Activated CD4-positive, alpha-beta T cell treated with anti-CD3 and anti-CD28 coated beads for 48 hours (primary cell): ENCODE data around the gene BIN1.

Experiments used
- DNase-seq: peaks from one replicate; pipeline ENCODE4 v3.0.0-alpha.2; 2020

The BIN1 gene

GRCh38 chr2:127088706-127089105 is 18.2 kb downstream of the BIN1 start:
- DNase-seq = no peak

DNA sequence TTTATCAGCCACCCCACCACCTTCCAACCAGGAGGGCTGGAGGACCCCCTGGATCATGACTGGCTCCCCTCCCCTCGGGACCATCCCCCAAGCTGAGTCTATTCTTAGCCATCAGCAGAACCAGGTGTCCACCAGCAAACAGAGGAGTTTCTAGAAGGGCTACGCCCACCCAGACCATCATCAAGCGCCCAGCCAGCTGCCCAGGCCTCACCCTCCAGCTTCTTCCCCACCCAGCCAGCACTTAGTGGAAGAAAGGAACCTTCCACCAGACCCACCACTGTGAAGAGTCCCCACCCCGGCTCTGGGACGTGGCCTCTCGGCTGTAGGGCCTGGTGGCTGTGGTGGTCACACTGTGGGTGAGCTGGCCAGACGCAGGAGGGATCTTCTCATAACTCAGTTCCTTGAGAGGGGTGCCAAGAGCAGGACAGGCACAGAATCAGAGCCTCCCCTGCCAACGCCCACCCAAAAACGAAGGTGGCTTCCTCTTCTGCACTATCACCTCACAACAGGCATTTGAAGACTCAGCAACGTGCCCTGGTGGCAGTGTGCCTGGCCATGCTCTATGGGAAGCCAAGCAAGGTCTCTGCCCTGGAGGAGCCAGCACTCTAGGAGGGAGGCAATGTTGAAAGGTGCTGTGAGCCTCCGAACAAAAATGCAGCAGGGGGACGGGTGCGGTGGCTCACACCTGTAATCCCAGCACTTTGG is 19.0 kb downstream of the BIN1 start:
- DNase-seq = no peak

- no peak for DNase-seq
Measured at GRCh38 chr2:127086990-127087790, 19.8 kb downstream of the BIN1 start.

DNA sequence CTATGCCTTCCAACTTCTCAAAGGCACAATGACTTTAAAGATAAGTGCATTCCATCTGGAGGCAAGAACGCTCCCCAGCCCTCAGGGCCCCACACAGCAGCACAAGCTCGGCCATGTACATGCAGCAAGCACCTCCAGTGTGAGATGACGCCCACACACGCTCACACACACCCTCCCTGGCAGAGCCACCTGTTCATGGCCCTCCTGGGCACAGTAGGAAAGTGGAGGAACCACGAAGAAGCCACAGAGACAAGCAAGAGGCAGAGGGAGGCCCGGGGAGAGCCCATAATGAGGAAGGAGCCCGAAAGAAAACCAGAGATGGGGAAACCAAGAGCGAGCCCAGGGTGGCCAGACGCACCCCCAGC is 21.7 kb downstream of the BIN1 start:
- DNase-seq = peak; percentile 42

- DNase-seq = peak; percentile 43
Measured at GRCh38 chr2:127084611-127085316, 22.2 kb downstream of the BIN1 start.

DNA sequence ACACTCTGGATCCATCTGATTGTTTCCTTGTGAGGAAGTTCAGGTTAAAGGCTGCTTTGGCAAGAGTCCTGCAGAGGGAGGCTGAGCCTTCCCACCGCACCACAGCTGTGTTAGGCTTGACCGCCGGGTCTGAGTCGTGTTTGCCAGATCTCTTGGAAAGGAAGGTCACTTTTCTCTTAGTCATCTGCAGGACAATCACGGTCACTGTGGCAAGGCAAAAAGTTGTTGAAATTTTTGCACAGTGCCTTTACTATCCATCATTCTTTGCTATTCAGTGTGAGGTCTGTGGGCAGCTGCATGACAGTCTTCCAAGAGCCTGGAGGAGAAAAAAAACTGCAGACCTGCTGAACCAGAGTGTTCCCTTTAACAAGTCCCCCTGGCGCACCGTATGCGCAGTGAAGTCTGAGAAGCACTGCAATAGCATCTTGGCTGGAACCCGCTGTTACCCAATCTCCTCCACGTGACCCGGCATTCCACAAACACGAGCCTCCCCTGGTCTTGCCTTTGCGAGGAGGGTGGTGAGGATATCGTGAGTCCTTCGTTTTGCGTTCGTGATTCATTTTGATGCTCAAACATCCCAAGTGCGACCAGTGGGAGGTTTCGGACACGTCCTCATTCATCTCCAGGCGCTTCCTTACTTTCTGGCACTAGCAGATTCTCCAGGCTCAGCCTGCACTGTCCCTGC is 23.0 kb downstream of the BIN1 start:
- DNase-seq = no peak

GRCh38 chr2:127082974-127083373 is 24.0 kb downstream of the BIN1 start:
- no peak for DNase-seq

DNA sequence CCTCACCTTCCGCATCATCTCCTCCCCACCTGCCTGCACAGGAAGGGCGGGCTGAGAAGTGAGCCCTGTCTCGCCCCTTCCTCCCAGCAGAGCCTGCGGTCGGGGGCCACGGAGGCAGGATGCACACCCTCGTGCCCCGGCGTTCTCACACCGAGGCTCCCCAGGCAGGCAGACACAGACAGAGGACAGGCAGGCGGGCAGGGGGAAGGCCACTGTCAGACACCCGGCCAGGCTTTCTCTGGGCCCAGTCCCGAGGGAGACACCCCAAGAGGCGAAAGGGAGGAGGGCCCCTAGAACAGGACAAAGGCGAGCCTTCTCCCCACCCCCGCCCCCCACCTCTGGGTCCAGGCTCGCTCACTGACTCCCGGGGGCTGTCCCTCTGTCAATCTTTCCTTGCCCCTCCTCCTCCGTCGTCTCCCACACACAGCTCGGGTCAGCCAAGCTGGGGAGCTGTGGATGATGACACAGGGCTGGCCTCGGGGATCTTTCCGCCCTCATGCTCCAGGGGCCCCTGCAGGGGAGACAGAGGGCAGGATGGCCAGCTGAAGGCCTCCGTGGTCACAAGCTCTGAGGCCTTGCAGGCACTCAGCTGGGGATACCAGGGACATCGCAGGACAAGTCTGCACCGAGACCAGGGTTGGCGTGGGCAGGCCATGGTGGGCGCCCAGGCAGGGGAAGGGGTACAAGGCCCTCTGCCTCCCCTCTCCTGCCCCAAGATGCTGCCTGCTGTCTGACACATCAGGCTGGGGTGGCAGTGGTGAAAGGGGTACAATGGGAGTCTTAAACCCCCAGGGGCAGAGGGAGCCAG is 24.9 kb downstream of the BIN1 start:
- DNase-seq = peak; percentile 76

- DNase-seq = peak; percentile 69
Measured at GRCh38 chr2:127080938-127081755, 25.8 kb downstream of the BIN1 start.

DNA sequence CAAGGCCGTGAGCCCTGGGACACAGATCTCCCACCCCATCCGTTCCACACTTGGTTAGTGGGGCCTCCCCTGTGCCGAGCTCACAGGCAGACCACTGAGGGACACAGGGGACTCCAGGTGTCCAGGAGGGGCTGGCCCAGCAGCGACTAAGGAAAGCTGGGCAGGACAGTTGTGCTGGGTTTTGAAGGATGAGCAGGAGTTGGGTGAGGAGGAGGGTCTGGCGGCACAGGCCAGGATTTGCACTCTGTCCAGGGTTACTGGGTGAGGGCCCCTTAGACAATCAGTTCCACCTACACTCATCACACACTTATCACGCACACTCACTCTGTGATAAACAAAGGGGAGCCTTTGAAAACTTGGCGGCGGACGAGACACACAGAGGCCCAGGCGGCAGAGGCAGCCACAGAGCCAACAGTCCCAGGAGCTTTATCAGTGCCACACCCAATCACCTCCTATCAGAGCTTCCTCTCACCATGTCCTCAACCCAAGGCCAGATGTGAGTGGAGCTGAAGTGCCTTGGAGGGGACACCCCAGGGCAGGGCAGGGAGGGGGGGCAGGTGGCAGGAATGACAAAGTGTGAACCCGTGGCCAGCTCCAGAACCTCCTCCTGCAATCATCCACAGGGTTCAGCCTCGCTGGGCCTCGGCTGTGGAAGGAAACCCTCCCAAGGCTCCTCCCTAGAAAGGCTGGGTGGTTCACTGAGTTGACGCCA is 26.6 kb downstream of the BIN1 start:
- DNase-seq = peak; percentile 73

- peak; percentile 32 for DNase-seq
Measured at GRCh38 chr2:127079358-127079920, 27.5 kb downstream of the BIN1 start.

DNA sequence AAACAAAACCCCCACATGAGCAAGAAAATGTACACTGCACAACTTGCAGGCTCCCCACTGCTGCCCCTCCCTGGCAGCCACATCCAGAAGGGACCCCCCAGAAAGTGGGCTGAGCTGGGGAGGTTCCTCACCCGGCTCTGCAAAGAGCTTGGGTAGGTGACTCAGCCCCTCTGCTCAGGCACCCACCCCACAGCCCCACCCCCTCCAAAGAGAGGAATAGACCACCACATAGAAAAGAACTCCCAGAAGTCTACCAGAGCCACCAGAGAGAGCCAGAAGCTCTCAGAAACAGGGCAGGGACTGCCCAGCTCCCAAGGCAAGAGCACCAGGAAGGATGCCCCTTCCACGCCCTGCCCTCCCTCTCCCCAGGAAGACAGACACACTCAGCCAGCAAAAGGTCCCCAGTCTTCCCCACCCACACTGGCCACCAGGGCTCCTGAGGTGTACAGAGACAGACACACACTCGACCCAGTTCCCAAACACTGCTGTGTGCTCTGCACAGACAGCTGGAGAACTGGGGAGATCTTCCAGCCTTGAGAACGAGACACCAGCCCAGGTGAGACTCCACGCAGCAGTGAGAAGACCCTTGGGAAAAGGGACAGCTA is 28.2 kb downstream of the BIN1 start:
- DNase-seq = peak; percentile 33

DNA sequence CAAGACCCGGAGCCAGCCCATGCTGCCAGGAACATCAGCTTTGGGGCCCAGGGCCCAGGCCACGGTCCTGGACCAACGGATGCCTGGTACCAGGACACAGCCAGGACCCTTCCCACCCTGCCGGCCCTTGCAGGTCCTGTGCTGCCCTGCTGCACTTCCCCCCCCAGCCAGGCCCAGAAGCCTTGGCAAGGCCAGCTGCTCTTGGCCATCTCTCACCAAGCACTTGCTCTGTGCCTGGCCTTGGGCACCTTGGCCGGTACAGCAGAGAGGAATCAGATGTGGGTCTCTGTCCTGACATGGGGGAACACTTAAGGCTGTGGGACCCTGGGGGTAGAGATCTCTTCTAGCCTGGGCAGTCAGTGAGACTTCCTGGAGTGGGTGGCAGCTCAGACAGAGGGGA is 28.9 kb downstream of the BIN1 start:
- no peak for DNase-seq

DNA sequence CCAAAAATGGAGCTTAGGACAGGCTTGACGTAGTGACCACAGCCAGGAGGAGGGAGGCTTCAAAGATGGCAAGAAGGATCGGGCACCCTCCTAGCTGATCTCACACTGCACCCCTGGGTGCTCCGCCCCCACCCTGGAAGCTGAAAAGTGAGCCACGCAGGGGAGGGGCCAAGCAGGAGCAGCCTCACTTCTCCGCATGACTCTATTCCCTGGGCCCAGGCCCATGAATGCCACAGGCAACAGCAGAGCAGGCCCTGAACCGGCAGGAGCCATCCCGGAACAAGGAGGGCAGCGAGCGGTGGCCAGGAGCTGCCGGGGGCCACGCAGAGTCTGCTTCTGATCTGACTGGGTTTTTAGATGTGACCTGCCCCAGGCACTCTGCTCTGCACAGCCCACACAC is 30.0 kb downstream of the BIN1 start:
- DNase-seq = no peak

DNA sequence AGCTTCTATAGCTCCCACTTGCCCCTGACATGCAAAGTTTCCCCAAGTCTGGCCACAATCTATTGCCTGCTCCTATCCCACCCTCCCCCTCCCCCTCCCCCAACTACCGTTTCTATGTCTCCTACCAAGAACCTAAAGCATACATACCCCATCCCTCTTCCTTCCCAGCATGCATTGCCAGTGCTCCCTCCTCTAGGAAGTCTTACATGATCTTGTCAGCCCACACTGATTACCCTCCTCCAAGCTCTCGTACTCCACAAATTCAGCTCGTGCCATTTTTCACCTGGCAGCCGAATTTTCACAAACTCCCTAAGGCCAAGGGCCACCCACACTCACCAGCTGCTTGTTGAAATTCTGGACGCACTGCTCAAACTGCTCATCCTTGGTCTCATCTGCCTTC is 30.7 kb downstream of the BIN1 start:
- DNase-seq = no peak

DNA sequence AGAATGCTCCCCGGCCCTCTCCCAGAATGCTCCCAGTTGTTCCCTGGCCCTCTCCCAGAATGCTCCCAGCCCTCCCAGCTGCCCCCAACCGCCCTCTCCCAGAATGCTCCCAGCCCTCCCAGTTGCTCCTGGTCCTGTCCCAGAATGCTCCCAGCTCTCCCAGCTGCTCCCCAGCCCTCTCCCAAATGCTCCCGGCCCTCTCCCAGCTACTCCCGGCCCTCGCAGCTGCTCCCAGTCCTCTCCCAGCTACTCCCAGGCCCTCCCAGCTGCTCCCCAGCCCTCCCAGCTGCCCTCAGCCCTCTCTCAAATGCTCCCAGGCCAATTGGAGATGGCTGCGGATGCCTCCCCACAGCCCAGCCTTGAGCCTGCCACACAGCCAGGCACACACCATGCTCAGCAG is 31.1 kb downstream of the BIN1 start:
- DNase-seq = no peak

DNA sequence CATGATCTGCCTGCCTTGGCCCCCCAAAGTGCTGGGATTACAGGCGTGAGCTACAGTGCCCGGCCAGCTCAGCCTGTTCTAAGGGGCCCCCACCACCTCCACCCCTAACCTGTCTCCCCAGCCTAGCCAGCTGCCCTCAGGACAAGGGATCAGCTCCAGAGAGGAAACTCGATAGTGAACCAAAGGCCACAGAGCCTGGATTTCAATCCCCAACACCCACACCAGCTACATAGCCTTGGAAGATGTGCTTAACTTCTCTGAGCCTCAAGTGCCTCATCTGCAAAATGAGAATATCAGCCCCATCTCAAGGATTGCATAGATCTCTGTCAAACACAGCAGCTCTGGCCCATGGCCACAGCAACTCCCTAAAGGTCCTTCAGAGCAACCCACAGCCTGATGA is 32.0 kb downstream of the BIN1 start:
- DNase-seq = no peak

DNA sequence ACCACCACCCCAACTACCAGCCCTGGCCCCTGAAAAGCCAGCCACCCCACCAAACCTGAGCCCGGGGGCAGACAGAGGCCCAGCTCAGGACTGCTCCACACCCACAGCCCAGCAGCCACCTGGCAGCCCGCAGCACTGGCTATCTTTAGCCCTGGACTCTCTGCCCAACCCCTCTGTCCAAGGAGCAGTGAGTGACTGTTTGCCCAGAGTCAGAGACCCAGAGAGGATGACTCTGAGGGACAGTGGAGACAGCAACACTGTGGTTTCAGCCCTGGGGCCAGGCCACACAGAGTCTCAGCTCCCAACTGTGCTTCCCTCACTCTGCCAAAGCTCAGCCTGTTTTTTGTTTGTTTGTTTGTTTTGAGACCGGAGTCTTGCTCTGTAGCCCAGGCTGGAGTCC is 32.6 kb downstream of the BIN1 start:
- DNase-seq = no peak

- no peak for DNase-seq
Measured at GRCh38 chr2:127072970-127073369, 34.0 kb downstream of the BIN1 start.

GRCh38 chr2:127072396-127072795 is 34.6 kb downstream of the BIN1 start:
- DNase-seq = no peak
